Mucosa of descending colon (tissue), 3 donors: Measurements from ENCODE around the gene FAXDC2. TPM values are rescaled to one million over a fixed set of nuclear protein-coding genes. Genes with fewer than 3 reads are reported as not detected.
"Not testable (repeated sequence)": the region's sequence is repeated elsewhere in the genome, so short reads cannot be mapped to it uniquely, and the experiment has no call there.

Experiments
- ATAC-seq: fragments of 200-7000 bp; cut with Tn5 transposase; one replicate; pipeline ENCODE4 v1.9.1; 2020; ENCODE audit warnings: mild to moderate bottlenecking, moderate library complexity
- DNase-seq, 3 donors: peaks; one replicate each; pipeline ENCODE4 v3.0.0-alpha.2; 2020
- H3K36me3 ChIP-seq: fragments of 200-600 bp; one replicate; pipeline ENCODE4 v1.8.0; 2021; ENCODE audit warnings: low read depth, mild to moderate bottlenecking
- H3K4me1 ChIP-seq: fragments of 200-600 bp; one replicate; pipeline ENCODE4 v1.8.0; 2021; ENCODE audit warnings: low read depth, mild to moderate bottlenecking
- H3K4me3 ChIP-seq: fragments of 200-600 bp; one replicate; pipeline ENCODE4 v1.8.0; 2021; ENCODE audit warnings: mild to moderate bottlenecking
- H3K9me3 ChIP-seq: fragments of 200-600 bp; one replicate; pipeline ENCODE4 v1.8.0; 2021; ENCODE audit warnings: mild to moderate bottlenecking
- CTCF ChIP-seq: fragments of 200-600 bp; IDR thresholded peaks from one replicate; pipeline ENCODE4 v1.8.0; 2022; ENCODE audit warnings: antibody characterized with exemption, mild to moderate bottlenecking
- intact Hi-C, 2 donors: fragments of 100-400 bp; cut with DNase I in 1 of 2; cut with micrococcal nuclease in 1 of 2; formaldehyde crosslinking; loops; one replicate each; pipeline versions ENCODE4 v1.11.0 to v1.11.1; 2022; cut with DNase I, micrococcal nuclease
- total RNA-seq, 3 donors: library from RNA; stranded (reverse); fragmentation: NEBNext Ultra II Directional in 2 of 3; extraction: Animal tissue kit (Norgen Biotek cat#: 25700) in 2 of 3; gene quantifications; one replicate each; pipeline versions ENCODE4 v1.2.1 to v1.2.4, GENCODE V29; 2021 to 2023
- donor health status: DM: no; HTN: no; CAD: no; lungs with moderate emphysema.
- donor health status: DM: no; HTN: no; CAD: no.
- donor health status: DM: no; HTN: yes; CAD: no.

The FAXDC2 gene
- total RNA-seq, 3 donors from 2014 or later: 18.1 to 55.9 (median 20.9) TPM

- TF ChIP-seq CTCF: no peak
- Histone ChIP-seq H3K36me3 (no peaks in the 10 kb centered on the region), H3K9me3 (no peaks in the 10 kb centered on the region), H3K4me3 (no peak overlapping the region), H3K4me1 (peaks cover under 1% of the 10 kb centered on the region)
- intact Hi-C loops: no loop called here
- no peak for DNase-seq
- no peak for ATAC-seq
Observed at GRCh38 chr5:154823605-154824004, 26.8 kb downstream of the FAXDC2 start.

GRCh38 chr5:154822896-154823295, 27.5 kb downstream of the FAXDC2 start:
- ATAC-seq, H3K36me3 ChIP-seq, DNase-seq, H3K4me1 ChIP-seq, H3K4me3 ChIP-seq, intact Hi-C loops, H3K9me3 ChIP-seq: not testable (repeated sequence)

GRCh38 chr5:154820383-154820782, 30.0 kb downstream of the FAXDC2 start:
- no peaks in the 10 kb centered on the region for H3K9me3 ChIP-seq
- ATAC-seq (no peak), DNase-seq (no peak)
- H3K4me3 ChIP-seq: no peak overlapping the region
- H3K36me3 ChIP-seq: no peaks in the 10 kb centered on the region
- intact Hi-C loops: no loop called here
- no peak for TF ChIP-seq CTCF
- H3K4me1 ChIP-seq: no peaks in the 10 kb centered on the region

GRCh38 chr5:154819546-154819945, 30.9 kb downstream of the FAXDC2 start:
- intact Hi-C loops: no loop called here
- H3K4me1 ChIP-seq: no peaks in the 10 kb centered on the region
- no peak for ATAC-seq
- no peak overlapping the region for H3K4me3 ChIP-seq
- H3K36me3 ChIP-seq: no peaks in the 10 kb centered on the region
- no peak for DNase-seq
- no peak for TF ChIP-seq CTCF
- H3K9me3 ChIP-seq: no peaks in the 10 kb centered on the region

- Histone ChIP-seq H3K9me3 (no peaks in the 10 kb centered on the region), H3K36me3 (no peaks in the 10 kb centered on the region), H3K4me1 (no peaks in the 10 kb centered on the region), H3K4me3 (no peak overlapping the region)
- TF ChIP-seq CTCF: no peak
- no peak for DNase-seq
- intact Hi-C loops: no loop called here
- no peak for ATAC-seq
Observed at GRCh38 chr5:154818471-154819116, 31.8 kb downstream of the FAXDC2 start.

- Histone ChIP-seq H3K4me3 (no peak overlapping the region), H3K9me3 (no peaks in the 10 kb centered on the region), H3K4me1 (no peaks in the 10 kb centered on the region), H3K36me3 (no peaks in the 10 kb centered on the region)
- ATAC-seq (no peak), DNase-seq (no peak)
- TF ChIP-seq CTCF: no peak
- intact Hi-C loops: no loop called here
Observed at GRCh38 chr5:154817815-154818214, 32.6 kb downstream of the FAXDC2 start.
